ENCODE data around the gene RUFY3. TPM values are rescaled to one million over a fixed set of nuclear protein-coding genes. Genes with fewer than 3 reads are reported as not detected.
"Not testable (repeated sequence)": the region's sequence is repeated elsewhere in the genome, so short reads cannot be mapped to it uniquely, and the experiment has no call there.

RUFY3 gene
- total RNA-seq, 1 experiment from 2014 or later, result 36.4 TPM

DNA sequence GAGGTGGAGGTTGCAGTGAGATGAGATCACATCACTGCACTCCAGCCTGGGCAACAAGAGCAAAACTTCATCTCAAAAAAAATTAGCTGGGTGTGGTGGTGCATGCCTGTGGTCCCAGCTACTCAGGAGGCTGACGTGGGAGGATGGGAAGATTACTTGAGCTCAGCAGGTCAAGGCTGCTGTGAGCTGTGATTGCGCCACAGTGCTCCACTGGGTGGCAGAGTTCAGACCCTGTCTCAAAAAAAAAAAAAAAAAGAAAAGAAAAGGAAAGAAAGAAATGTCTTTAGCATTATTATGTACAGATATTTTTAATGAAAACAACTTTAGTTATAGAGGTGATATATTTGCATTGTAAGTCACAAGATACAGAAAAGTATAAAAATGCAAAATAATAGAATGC is 14.2 kb downstream of the RUFY3 start:
- DNase-seq (ENCODE audit: low read depth), result peak; percentile 73

GRCh38 chr4:70737006-70737405 is 15.2 kb downstream of the RUFY3 start:
- DNase-seq (ENCODE audit: low read depth), result peak; percentile 68

GRCh38 chr4:70737409-70737808 is 15.6 kb downstream of the RUFY3 start:
- DNase-seq (ENCODE audit: low read depth), result no peak

- DNase-seq (ENCODE audit: low read depth), result no peak
Measured at GRCh38 chr4:70739496-70740337, 18.0 kb downstream of the RUFY3 start.

DNA sequence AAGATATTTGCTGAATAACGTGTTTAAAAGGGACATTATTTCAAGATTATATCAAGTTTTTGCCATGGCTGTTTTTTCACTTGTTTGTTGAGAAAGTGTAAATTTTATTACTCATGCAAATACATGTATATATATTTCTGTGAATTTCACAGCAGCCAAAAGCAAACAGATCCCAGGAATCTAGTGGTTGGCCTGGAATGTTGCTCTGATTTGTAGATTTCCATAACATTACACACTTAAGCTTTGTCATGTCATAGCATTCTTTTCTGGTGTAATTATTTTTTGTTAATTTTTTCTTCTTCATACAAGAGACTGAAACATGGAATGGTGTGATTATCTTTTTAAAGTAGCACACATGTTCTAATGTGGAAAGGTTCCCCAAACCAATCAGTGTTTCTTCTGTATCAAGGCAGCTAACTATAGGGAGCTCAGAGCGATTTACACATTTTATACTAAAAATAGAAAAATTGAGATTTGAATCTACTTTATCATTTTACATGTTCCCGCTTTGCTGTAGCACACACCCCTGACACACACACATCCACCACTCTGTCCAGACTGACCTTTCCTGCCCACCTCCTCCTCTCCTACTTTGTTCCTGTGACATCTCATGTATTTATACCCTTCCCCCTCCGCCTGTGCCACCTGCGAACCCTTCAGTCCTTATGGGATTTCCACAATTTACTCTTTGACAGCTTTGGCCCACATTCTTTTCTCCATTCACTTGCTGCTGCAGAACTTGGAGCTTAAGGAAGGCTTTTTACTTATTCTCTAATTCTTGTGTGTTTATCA is 20.3 kb downstream of the RUFY3 start:
- DNase-seq (ENCODE audit: low read depth), result no peak

DNA sequence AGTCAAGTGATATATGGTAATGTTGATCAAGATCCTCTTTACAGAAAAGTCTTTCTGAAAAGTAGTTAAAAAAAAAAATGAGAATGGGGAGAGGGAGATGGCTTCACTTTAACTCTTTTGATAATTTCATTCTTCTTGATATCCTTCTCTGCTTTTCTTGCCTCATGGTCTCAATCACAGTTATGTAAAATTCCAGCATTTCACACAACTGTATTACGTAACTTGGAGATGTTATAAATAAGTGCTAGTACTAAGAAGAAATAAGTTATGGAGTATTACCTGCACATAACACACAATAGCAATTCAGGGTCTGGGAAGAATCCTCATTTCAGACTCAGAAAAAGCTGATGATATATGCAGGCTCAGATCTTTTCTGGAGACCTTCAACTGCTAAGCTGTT is 22.0 kb downstream of the RUFY3 start:
- DNase-seq (ENCODE audit: low read depth), result no peak

- peak; percentile 11 for DNase-seq (ENCODE audit: low read depth)
Measured at GRCh38 chr4:70746179-70746839, 24.5 kb downstream of the RUFY3 start.

DNA sequence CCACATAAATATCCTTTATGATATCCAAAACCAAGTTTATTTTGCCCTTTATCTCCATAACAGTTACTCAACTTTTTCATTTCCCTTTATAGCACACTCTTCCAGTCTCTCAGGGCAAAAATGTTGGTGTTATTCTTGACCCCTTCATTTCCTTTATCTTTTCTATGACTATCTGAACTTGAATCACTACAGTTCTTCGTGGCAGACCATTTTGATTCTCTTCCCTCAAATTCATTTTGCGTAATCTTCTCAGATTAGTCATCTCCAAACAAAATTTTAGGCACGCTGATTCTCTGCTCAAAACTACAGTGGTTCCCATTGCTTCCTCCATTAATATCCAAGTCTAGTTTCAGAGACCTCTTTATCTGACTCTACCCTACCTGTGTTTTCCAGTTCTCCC is 26.1 kb downstream of the RUFY3 start:
- no peak for DNase-seq (ENCODE audit: low read depth)

GRCh38 chr4:70749313-70749712 is 27.5 kb downstream of the RUFY3 start:
- no peak for DNase-seq (ENCODE audit: low read depth)

- DNase-seq (ENCODE audit: low read depth), result no peak
Measured at GRCh38 chr4:70752236-70752635, 30.5 kb downstream of the RUFY3 start.

DNA sequence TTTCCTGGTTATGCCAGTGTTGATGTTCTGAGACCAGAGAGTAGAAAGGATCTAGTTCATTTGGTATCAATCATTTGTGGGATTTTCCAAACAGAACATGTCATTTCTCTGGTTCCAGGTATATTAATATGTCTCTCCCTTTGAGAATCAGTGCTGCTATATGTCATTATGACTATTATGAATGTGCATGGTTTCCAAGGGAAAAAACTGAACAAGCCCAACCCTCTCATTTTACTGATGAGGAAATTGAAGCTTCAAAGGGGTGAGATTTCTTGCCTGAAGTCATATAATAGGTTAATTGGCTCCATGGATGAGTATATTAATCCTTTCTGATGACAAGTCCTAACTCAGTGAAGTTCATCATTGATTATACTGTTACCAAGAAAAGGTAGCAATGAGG is 31.9 kb downstream of the RUFY3 start:
- no peak for DNase-seq (ENCODE audit: low read depth)

GRCh38 chr4:70754470-70754869 is 32.7 kb downstream of the RUFY3 start:
- DNase-seq (ENCODE audit: low read depth), result no peak

DNA sequence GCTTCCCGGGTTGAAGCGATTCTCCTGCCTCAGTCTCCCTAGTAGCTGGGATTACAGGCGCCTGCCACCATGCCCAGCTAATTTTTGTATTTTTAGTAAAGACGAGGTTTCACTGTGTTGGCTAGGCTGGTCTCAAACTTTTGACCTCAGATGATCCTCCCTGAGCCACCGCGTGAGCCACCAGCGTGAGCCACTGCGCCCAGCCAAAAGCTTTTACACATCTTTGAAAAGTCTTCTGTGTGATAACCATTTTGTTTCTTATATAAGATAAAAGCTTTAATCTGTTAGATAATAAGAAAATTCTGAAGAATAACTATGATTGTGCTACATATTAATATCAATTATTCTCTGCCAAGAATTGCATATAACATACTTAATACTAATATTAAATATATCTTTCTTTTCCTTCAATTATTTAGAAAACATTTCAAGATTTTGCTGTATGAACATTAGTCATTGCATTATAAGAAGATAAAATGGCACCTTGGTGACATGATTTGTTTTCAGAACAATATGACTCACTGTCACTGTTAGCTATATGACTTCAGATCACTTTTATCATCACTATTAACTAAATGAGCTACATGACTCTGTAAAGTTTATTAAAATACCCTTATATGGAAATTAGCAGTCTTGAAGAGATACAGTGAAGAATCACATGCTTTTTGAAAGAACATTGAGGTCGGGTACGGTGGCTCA is 33.4 kb downstream of the RUFY3 start:
- no peak for DNase-seq (ENCODE audit: low read depth)

DNA sequence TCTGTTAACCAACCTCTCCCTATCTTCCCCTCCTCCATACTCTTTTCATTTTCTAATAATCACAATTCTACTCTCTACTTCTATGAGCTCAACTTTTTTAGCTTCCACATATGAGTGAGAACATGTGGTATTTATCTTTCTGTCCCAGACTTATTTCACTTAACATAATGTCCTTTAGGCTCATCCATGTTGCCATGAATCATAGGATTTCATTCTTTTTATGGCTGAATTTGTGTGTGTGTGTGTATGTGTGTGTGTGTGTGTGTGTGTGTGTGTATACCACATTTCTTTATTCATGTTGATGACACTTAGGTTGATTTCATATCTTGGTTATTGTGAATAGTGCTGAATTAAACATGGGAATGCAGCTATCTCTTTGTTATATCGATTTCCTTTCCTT is 37.4 kb downstream of the RUFY3 start:
- peak; percentile 41 for DNase-seq (ENCODE audit: low read depth)

GRCh38 chr4:70759627-70760026 is 37.9 kb downstream of the RUFY3 start:
- no peak for DNase-seq (ENCODE audit: low read depth)

- no peak for DNase-seq (ENCODE audit: low read depth)
Measured at GRCh38 chr4:70760662-70761061, 38.9 kb downstream of the RUFY3 start.

- DNase-seq (ENCODE audit: low read depth), result peak; percentile 62
Measured at GRCh38 chr4:70761276-70761816, 39.6 kb downstream of the RUFY3 start.

DNA sequence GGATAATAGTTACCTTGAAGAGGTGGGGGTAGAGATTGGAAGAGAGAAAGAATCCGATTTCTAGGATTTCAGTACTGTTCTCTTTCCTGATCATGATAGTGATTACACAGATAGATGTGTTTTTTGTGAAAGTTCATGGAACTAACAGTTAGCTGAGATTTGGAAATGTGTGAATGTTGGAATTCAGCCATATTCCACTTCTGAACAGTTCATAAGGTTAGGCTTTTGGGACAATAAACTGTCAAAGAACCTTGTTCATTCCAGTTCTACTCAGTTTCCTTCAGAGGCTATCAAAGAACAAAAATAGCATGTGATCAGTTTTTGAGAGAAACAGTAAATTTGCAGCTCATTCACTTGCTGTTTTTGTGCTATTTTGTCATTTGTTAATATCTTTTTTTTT is 43.6 kb downstream of the RUFY3 start:
- DNase-seq (ENCODE audit: low read depth), result no peak

DNA sequence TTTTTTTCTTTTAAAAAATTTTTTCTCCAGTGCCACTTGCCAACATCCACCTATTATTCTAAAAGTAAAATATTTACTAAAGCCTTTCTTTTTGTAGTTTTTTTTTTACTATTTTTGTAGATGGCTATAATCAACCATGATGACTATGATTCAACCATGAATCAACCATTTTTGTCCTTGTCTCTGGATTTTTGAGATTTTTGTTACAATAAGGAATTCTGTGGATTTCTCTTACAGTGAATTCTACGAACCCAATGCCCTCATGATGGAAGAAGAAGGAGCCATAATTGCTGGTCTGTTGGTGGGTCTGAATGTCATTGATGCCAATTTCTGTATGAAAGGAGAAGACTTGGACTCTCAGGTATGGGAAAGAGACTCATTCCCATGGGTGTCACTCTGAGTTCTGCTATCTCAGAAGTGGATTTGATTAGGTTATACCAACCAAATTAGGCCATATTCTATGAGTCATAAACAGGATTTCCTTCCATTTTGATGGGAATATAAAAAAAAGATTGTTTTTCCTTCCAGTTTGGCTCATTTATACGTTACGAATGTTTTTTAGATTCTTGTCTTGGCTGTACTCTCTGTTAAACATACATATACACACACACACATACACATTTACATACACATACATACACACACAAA is 46.7 kb downstream of the RUFY3 start:
- DNase-seq (ENCODE audit: low read depth), result peak; percentile 42

GRCh38 chr4:70769396-70769795 is 47.6 kb downstream of the RUFY3 start:
- not testable (repeated sequence) for DNase-seq (ENCODE audit: low read depth)
